HG03575 (cell line): ENCODE measurements around the gene MUC22.
"Not testable (repeated sequence)": the region's sequence is repeated elsewhere in the genome, so short reads cannot be mapped to it uniquely, and the experiment has no call there.

ENCODE experiments used
- ATAC-seq: cut with Tn5 transposase; IDR thresholded peaks from one replicate; pipeline ENCODE4 v1.9.1; 2021; ENCODE audit not compliant: unreplicated experiment, insufficient number of reproducible peaks, low FRiP score; ENCODE audit errors: extremely low read depth

Gene MUC22

DNA sequence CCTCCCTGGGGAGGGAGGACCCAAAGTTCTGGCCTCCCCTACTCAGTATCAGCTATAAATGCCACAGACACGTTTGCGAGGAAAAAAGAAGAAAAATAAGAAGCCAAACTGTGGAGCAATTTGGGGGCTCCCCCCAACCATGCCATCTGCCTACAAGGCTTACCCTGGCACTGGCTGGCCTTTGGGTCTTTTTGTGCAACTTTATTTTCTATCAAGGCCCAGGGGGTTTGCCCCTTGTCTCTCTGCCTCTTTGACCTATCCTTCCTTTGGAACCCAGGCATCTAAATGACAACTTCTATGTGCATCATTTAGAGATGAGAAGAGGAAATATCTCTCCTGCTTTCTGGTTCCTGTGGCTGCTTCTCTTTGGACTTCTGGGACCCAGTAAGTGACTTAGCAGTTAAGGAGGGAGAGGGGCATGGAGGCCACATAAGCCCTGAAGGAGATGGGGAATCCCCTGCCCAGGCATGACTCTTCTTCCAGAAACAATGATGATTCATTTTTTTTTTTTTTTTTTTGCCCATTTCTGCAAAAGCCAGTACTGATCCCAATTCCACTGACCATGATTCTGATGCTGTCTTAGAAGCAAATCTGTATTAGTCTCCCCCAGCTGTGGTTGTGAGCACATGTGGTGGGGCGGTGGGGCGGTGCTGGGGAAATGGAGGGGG, at the start of gene MUC22:
TSS of gene MUC22 (plus strand) at position 82 of the 668 bp plus-strand sequence. CDS start at position 315, 233 bp downstream.
- ATAC-seq: no peak

DNA sequence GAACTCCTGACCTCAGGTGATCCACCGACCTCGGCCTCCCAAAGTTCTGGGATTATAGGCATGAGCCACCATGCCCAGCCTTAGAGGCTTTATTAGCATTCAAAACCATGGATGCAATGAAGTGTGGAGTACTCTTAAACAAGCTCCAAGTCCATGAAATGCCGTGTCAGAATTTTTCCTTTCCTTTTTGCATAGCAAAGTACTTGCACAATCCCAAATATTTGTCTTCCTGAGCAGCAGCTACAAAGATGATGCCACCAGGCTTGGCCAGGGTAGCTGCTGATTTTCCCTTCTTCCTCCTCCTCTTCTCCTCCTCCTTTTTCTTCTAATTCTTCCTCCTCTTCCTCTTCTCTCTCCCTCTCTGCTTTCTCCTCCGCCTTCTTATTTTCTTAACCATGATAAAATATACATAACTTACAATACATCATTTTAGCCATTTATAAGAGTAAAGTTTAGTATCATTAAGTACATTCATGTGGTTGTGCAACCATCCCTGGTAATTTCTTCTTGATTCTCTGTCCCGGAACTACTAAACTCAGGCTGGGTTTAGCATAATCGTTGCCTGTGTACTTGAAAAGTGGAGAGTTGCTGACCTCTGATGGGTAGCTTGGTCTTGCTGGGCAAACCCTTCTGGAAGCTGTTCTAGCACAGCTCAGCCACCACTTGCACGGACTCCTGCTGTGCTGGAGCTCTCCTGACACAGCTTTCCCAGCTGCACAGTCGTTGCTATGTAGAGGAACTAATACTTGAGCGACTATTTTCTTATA, 49.2 kb upstream of the MUC22 start:
- no peak for ATAC-seq

- no peak for ATAC-seq
Observed at GRCh38 chr6:30962716-30963115, 47.6 kb upstream of the MUC22 start.

DNA sequence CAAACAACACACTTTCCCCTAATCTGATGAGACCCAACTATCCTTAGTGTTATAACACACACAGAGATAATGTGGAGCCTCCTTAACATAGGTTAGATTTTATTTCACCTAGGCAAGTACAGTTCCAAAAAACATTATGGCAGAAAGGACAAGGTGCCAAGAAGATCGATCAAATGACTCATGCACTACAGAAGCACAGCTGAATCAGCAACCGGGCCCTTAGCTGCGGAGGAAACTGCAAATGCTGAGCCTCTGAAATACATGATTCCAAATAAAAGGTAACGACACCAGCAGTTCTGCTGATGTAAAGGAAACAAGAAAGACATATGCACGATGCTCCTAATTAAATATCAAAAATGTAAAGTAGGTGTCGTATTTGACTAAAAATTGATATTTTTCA, 46.6 kb upstream of the MUC22 start:
- ATAC-seq: no peak

GRCh38 chr6:30964075-30964474, 46.2 kb upstream of the MUC22 start:
- ATAC-seq: no peak

DNA sequence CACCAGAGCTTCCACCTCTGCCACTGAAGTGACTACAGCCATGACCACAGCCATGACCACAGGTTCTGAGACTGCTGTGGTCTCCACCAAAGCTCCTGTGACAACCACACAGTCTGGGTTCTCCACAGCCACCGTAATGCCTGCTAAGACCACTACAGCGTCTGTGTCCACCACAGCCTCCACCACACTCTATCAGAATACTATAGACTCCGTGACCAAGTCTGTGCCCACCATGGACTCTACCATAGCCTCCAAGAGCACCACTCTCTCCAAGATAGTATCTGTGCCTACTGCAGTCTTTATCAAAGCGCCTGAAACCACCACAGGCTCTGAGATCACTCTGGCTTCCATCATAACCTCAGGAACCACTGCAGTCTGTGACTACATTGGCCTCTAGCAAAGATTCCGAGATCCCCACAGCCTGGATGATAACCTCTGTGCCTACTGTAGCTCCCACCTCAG, 45.1 kb upstream of the MUC22 start:
- no peak for ATAC-seq

- no peak for ATAC-seq
Observed at GRCh38 chr6:30966154-30966553, 44.1 kb upstream of the MUC22 start.

DNA sequence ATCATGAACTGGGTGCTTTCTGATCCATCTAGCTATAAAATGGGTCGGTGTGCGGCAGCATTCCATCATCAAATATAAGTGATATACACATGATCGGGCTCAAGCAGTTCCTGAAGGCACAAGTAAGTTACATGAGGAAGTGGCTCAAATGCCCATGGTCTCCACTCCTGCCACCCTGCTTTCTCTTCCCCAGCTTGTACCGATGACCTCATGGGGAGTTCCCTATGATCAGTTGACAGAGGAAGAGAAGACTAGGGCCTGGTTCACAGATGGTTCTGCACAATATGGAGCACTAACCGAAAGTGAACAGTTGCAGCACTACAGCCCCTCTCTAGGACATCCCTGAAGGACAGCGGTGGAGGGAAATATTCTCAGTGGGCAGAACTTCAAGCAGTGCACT, 41.1 kb upstream of the MUC22 start:
- not testable (repeated sequence) for ATAC-seq

DNA sequence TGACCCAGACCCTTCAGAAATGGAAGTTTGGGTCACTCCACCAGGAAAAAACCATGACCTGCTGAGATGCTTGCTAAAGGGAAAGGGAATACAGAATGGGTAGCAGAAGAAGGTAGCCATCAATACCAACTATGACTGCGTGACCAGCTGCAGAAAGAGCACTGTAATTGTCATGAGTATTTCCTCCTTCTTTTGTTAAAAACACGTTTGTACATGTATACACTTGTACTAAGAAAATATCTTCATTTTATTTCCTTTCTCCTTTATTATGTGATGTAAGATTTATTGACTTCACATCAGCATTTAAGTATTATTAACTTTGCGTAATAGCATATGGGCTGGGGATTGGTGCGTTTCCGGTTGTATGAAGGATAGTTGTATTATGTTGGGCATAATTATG, 39.3 kb upstream of the MUC22 start:
- no peak for ATAC-seq

GRCh38 chr6:30972816-30973215, 37.5 kb upstream of the MUC22 start:
- ATAC-seq: no peak

GRCh38 chr6:30974490-30975252, 35.6 kb upstream of the MUC22 start:
- no peak for ATAC-seq

DNA sequence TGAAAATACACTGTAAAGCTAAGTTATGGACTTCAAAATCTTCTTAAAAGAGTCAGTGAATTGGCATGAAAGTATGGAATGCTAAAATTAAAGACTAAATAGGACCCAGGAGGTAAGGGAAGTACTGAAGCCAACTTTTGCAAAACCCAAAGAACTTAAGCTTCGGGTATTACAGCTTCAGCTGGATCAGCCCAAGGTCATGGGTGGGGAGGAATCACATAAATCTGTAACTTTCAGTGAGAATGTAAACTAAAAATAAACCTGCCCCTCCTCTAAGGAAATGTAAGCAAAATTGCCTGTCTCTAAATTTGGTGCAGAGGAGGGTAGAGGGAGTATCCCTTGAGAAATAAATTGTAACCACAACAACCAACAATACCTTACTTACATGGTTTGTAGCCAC, 31.1 kb upstream of the MUC22 start:
- ATAC-seq: no peak

DNA sequence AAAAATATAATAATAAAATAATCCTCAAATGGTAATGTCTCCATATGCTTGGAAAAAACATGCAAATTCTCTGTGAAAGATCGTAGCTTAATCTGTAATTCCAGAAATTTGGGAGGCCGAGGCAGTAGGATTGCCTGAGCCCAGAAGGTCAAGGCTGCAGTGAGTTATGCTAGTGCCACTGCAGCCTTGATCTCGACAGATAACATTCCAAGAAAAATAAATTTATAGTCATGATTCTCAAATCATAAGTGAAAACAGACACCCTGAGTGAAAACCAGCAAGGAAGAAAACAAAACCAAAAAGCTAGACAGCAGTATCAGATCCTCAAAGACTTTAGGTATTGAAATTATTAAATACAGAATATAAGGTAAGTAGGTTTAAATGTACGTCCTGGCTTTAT, 30.6 kb upstream of the MUC22 start:
- no peak for ATAC-seq

DNA sequence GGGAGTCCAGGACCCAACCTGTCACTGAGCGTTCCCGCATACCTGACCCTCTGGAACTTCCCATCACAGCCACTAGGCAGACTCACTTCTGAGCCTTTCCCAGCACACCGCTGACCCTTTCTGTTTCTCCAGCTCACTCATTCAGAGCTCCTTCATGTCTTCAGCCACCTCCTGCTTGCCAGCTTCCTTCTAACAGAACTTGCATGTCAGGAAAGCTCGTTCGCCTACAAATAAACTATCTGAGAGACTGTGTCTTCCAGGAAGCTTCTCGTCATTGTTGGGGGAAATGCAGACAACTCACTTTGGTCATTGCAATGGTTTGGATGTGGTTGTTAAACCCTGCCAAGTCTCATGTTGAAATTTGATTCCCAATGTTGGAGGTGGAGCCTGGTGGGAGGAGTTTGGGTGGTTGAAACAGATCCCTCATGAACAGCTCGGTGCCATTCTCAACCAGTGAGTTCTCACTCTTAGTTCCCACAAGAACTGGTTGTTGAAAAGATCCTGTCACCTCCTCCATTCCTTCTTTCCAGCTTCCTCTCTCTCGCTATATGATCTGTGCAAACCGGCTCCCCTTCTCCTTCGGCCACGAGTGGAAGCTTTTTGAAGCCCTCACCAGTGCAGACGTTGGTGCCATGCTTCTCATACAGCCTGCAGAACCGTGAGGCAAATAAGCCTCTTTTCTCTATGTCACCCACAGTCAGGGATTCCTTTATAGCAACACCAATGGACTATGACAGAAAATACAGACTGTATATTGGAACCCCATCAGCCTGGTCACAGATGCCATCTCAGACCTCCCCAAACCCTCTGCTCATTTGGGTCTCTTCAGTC, 28.1 kb upstream of the MUC22 start:
- no peak for ATAC-seq

DNA sequence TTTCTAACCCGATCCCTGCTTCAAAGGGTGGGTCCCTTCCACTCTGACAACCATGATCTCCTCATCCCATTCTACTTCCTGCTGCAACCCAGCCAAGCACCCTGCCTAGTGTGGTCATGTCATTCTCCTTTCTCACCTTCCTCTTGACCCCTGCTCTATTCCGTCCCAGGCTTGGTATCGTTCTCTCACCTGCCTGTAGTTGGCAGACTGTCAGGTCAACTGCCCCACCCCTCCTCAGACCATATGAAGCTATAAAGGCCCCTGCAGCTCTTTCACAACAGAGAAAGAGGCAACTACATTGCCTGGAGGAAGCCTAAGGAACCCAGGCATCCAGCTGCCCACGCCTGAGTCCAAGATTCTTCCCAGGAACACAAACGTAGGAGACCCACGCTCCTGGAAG, 26.8 kb upstream of the MUC22 start, which contains the start of gene MUC21:
TSS of gene MUC21 (plus strand) at position 280 of the 400 bp plus-strand sequence. CDS start 241 bp downstream, outside the sequence.
- no peak for ATAC-seq

DNA sequence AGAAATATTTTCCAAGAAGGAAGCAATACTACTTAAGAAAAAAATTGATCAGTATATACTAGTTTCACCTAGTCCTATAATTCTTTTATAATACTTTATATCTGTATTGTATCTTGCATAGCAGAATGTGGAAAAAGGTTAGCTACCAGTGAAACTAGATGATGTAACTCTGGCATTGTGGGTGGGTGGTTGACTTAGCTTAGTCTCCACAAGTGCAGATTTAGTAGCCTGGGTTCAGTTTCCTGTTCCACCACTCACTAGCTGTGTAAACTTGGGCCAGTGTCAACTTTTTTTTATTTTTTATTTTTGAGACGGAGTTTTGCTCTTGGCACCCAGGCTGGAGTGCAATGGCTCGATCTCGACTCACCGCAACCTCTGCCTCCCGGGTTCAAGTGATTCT, 24.8 kb upstream of the MUC22 start:
- ATAC-seq: no peak

DNA sequence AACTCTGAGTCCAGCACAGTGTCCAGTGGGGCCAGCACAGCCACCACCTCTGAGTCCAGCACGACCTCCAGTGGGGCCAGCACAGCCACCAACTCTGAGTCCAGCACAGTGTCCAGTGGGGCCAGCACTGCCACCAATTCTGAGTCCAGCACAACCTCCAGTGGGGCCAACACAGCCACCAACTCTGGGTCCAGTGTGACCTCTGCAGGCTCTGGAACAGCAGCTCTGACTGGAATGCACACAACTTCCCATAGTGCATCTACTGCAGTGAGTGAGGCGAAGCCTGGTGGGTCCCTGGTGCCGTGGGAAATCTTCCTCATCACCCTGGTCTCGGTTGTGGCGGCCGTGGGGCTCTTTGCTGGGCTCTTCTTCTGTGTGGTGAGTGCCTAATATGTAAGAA, 23.0 kb upstream of the MUC22 start:
- ATAC-seq: no peak

GRCh38 chr6:30988209-30988825, 22.0 kb upstream of the MUC22 start:
- no peak for ATAC-seq
